Body of pancreas (tissue), 4 donors: ENCODE results near the gene FBN2.

Experiments used
- POLR2A ChIP-seq, 3 donors: fragments of 450-650 bp; IDR thresholded peaks; one replicate each; pipeline ENCODE4 v1.6.1; 2016; ENCODE audit warnings: antibody characterized with exemption in 3 of 3, mild to moderate bottlenecking in 2 of 3
- TF ChIP-seq, protein P1 (sequence below), 7 experiments: fragments of 450-650 bp in 4 of 7; fragments of 200-600 bp in 3 of 7; sonication (generic) in 3 of 7; IDR thresholded peaks; one replicate each; pipeline ENCODE4 v1.5.1; 2016 to 2019; ENCODE audit warnings: antibody characterized with exemption in 7 of 7

DNA sequence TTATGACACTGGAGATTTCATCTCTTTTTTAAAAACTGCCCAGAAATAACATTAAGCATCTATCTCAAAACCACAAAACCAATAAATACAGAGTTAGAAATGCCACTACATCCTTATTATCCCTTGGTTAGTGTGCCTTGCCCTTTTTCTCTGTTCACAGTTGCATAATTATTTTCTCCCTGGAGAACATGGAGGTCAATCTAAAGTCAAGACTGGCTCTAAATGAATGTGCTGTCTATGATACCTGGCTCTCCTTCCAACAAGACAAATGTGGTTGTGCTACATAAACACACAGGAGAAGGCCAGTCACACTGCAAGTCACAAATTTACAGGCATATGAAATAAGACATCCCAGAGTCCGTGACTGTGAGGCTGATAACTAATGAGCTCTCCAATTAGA is 2.8 kb downstream of the FBN2 start:
- TF ChIP-seq, protein P1, sequence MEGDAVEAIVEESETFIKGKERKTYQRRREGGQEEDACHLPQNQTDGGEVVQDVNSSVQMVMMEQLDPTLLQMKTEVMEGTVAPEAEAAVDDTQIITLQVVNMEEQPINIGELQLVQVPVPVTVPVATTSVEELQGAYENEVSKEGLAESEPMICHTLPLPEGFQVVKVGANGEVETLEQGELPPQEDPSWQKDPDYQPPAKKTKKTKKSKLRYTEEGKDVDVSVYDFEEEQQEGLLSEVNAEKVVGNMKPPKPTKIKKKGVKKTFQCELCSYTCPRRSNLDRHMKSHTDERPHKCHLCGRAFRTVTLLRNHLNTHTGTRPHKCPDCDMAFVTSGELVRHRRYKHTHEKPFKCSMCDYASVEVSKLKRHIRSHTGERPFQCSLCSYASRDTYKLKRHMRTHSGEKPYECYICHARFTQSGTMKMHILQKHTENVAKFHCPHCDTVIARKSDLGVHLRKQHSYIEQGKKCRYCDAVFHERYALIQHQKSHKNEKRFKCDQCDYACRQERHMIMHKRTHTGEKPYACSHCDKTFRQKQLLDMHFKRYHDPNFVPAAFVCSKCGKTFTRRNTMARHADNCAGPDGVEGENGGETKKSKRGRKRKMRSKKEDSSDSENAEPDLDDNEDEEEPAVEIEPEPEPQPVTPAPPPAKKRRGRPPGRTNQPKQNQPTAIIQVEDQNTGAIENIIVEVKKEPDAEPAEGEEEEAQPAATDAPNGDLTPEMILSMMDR (IDR thresholded peaks at IDR 0.05) = no peak
- TF ChIP-seq POLR2A (IDR thresholded peaks at IDR 0.05) = no peak
